BJ (cell line): ENCODE data around the gene GP1BA. TPM values are rescaled to one million over a fixed set of nuclear protein-coding genes. Genes with fewer than 3 reads are reported as not detected.

Source experiments
- CTCF ChIA-PET: fragments of 350-600 bp; formaldehyde crosslinking; extraction: SDS; loops from one replicate; lab custom pipeline; 2021; ENCODE audit warnings: antibody characterized with exemption, inconsistent platforms; lab: Yijun Ruan, JAX
- POLR2A ChIA-PET: fragments of 300-600 bp; sonication (Branson Sonifier 250); formaldehyde crosslinking; extraction: SDS; loops from one replicate; lab custom pipeline; 2021; ENCODE audit warnings: antibody characterized with exemption; lab: Charles Lee
- DNase-seq: peaks from one replicate; pipeline ENCODE4 v3.0.0-alpha.2; 2011; ENCODE audit warnings: low read depth
- H3K27me3 ChIP-seq: 2 replicates; pipeline ENCODE4 v1.6.0; 2011; ENCODE audit warnings: low read length; ENCODE audit not compliant: control insufficient read depth, insufficient read depth
- H3K36me3 ChIP-seq: 2 replicates; pipeline ENCODE4 v1.5.1; 2011; ENCODE audit warnings: low read length; ENCODE audit not compliant: control insufficient read depth, insufficient read depth
- H3K4me3 ChIP-seq: 2 replicates; pipeline ENCODE4 v1.5.1; 2011; ENCODE audit warnings: low read depth, mild to moderate bottlenecking, control low read depth, low read length
- CTCF ChIP-seq: IDR thresholded peaks from 2 replicates; pipeline ENCODE4 v1.5.1; 2011; ENCODE audit warnings: low read depth, mild to moderate bottlenecking, control low read depth, inconsistent platforms, low read length, moderate library complexity; ENCODE audit not compliant: insufficient read depth
- polyA plus RNA-seq: library from polyadenylated mRNA; depleted of rRNA; stranded (reverse); fragments of >200 nt; gene quantifications from 2 replicates; pipeline ENCODE4 v1.2.3, GENCODE V29; 2011

The GP1BA gene
- polyA plus RNA-seq, 1 experiment: not detected

DNA sequence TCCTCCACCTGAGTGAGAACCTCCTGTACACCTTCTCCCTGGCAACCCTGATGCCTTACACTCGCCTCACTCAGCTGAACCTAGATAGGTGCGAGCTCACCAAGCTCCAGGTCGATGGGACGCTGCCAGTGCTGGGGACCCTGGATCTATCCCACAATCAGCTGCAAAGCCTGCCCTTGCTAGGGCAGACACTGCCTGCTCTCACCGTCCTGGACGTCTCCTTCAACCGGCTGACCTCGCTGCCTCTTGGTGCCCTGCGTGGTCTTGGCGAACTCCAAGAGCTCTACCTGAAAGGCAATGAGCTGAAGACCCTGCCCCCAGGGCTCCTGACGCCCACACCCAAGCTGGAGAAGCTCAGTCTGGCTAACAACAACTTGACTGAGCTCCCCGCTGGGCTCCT is 679 bp downstream of the GP1BA start:
- Histone ChIP-seq H3K4me3 (no peak overlapping the region), H3K27me3 (no peaks in the 10 kb centered on the region), H3K36me3 (peaks cover 10% of the 10 kb centered on the region)
- TF ChIP-seq CTCF: no peak
- ChIA-PET CTCF (interaction anchor here (0.8 kb wide), 1 partner anchor 30 kb away, joined by 3 read pairs; the partner anchor contains the start of gene CHRNE), POLR2A (no interaction called here)
- no peak for DNase-seq

GRCh38 chr17:4933646-4934045 is 1.6 kb downstream of the GP1BA start:
- no peak for DNase-seq
- Histone ChIP-seq H3K36me3 (peaks cover 14% of the 10 kb centered on the region), H3K4me3 (no peak overlapping the region), H3K27me3 (no peaks in the 10 kb centered on the region)
- CTCF ChIA-PET: interaction anchor here (0.6 to 1.3 kb wide), 4 partner anchors 10 to 34 kb away, joined by 3 to 9 read pairs (median 4); partner anchors contain the start of gene SPAG7
- no peak for TF ChIP-seq CTCF
- POLR2A ChIA-PET: interaction anchor here (1.0 kb wide), 1 partner anchor 33 kb away, joined by 4 read pairs; the partner anchor contains the start of gene SPAG7

DNA sequence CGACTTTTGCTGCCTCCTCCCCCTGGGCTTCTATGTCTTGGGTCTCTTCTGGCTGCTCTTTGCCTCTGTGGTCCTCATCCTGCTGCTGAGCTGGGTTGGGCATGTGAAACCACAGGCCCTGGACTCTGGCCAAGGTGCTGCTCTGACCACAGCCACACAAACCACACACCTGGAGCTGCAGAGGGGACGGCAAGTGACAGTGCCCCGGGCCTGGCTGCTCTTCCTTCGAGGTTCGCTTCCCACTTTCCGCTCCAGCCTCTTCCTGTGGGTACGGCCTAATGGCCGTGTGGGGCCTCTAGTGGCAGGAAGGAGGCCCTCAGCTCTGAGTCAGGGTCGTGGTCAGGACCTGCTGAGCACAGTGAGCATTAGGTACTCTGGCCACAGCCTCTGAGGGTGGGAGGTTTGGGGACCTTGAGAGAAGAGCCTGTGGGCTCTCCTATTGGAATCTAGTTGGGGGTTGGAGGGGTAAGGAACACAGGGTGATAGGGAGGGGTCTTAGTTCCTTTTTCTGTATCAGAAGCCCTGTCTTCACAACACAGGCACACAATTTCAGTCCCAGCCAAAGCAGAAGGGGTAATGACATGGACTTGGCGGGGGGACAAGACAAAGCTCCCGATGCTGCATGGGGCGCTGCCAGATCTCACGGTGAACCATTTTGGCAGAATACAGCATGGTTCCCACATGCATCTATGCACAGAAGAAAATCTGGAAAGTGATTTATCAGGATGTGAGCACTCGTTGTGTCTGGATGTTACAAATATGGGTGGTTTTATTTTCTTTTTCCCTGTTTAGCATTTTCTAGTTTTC is 2.3 kb downstream of the GP1BA start:
- ChIA-PET CTCF (interaction anchor here (0.6 to 1.3 kb wide), 4 partner anchors 11 to 33 kb away, joined by 3 to 9 read pairs (median 4); partner anchors contain the start of gene SPAG7), POLR2A (interaction anchor here (1.0 kb wide), 1 partner anchor 33 kb away, joined by 4 read pairs; the partner anchor contains the start of gene SPAG7)
- Histone ChIP-seq H3K4me3 (no peak overlapping the region), H3K36me3 (peaks cover 14% of the 10 kb centered on the region), H3K27me3 (no peaks in the 10 kb centered on the region)
- peak; percentile 54 for TF ChIP-seq CTCF
- no peak for DNase-seq

DNA sequence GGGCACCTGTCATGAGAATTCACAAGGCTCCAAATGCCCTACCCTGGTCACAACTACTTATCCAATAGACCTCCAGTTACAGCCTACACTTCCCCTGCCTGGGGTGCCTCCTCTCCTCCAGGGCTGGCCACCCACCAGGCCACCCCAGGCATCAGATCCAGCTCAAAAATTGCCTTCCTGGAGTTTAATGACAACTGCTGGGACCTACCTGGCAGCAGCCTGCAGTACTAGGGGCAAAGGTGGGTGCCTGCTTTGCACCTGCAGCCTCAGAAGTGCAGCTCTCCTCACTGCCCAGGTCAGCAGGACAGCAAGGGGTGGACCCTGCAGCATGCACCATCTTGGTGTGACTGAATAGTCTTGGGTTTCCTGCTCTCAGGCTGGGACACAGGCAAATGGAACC is 3.6 kb downstream of the GP1BA start:
- peaks cover 14% of the 10 kb centered on the region for H3K36me3 ChIP-seq
- DNase-seq: no peak
- H3K27me3 ChIP-seq: no peaks in the 10 kb centered on the region
- H3K4me3 ChIP-seq: no peak overlapping the region
- no peak for TF ChIP-seq CTCF
- ChIA-PET CTCF (interaction anchor here (2.2 kb wide), 1 partner anchor 27 kb away, joined by 6 read pairs; no protein-coding TSS in a partner anchor), POLR2A (no interaction called here)

- peaks cover 14% of the 10 kb centered on the region for H3K36me3 ChIP-seq
- no peaks in the 10 kb centered on the region for H3K27me3 ChIP-seq
- H3K4me3 ChIP-seq: no peak overlapping the region
- CTCF ChIA-PET: interaction anchor here (2.2 kb wide), 1 partner anchor 27 kb away, joined by 6 read pairs; no protein-coding TSS in a partner anchor
- no peak for TF ChIP-seq CTCF
- POLR2A ChIA-PET: no interaction called here
- DNase-seq: no peak
These were observed 4.4 kb downstream of the GP1BA start for GRCh38 chr17:4936436-4936835.
